ENCODE data around the gene NEK3. TPM values are rescaled to one million over a fixed set of nuclear protein-coding genes. Genes with fewer than 3 reads are reported as not detected.
A peak's percentile ranks its signal among the peaks of the same experiment; 100 is the strongest.

The NEK3 gene
- total RNA-seq, 1 experiment from 2014 or later = 13.3 TPM

DNA sequence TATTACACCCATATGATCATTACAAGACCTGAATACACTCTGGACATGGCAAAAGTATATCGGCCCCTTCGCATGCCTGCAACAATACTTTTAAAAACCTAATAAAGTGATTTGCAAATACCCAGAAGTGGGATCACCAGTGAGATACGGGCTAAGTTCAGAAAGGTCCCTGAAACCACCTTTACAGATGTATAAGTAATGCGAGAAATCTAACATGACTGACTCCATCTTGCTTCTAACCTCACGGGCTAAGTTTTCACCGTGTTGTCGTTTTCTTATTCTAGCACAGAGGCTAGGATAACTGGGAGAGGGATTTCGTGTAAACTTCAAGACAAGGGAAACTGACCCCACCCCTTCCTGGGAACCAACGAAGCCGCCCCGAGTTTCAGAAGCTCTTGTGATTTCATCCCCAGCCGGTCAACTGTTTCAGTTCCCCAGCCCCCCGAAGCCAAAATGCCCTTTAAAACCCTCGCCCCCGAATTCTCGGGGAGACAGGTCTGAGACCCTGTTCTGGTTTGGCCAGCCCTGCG, 703 bp downstream of the NEK3 start:
- WGBS (ENCODE audit: extremely low coverage, insufficient read length, low lambda C conversion rate) = no CpG with 5 or more reads among the region's 17 CpGs
- peak overlapping the region; percentile 95 for H3K4me2 ChIP-seq (ENCODE audit: insufficient read depth, insufficient read length, low read length)
- peaks cover 12% of the 10 kb centered on the region for H3K27me3 Mint-ChIP-seq (ENCODE audit: low read depth)
- peak overlapping the region; percentile 69 for H2AFZ ChIP-seq (ENCODE audit: low read length)
- peaks cover 30 to 36% of the 10 kb centered on the region in 2 experiments for H3K4me1 Mint-ChIP-seq
- H3K4me3 Mint-ChIP-seq = peak overlapping the region; percentile 83 to 93
- DNase-seq = no peak
- no peak overlapping the region for H2BK5ac ChIP-seq (ENCODE audit: insufficient read length, low read length)
- no peak overlapping the region for H4K5ac ChIP-seq (ENCODE audit: insufficient read length, low read depth, low read length)
- no peak overlapping the region for H2BK12ac ChIP-seq (ENCODE audit: insufficient read length, low read depth, low read length)
- H3K23me2 ChIP-seq (ENCODE audit: insufficient read length, low read depth, low read length, poor library complexity, severe bottlenecking) = peaks cover 5% of the 10 kb centered on the region
- H3K27ac Mint-ChIP-seq = 0 out of 7 replicates have a peak overlapping the region, but pooled peaks of 1 of the 3 experiments have one; percentile 13
- TF ChIP-seq, protein P1, sequence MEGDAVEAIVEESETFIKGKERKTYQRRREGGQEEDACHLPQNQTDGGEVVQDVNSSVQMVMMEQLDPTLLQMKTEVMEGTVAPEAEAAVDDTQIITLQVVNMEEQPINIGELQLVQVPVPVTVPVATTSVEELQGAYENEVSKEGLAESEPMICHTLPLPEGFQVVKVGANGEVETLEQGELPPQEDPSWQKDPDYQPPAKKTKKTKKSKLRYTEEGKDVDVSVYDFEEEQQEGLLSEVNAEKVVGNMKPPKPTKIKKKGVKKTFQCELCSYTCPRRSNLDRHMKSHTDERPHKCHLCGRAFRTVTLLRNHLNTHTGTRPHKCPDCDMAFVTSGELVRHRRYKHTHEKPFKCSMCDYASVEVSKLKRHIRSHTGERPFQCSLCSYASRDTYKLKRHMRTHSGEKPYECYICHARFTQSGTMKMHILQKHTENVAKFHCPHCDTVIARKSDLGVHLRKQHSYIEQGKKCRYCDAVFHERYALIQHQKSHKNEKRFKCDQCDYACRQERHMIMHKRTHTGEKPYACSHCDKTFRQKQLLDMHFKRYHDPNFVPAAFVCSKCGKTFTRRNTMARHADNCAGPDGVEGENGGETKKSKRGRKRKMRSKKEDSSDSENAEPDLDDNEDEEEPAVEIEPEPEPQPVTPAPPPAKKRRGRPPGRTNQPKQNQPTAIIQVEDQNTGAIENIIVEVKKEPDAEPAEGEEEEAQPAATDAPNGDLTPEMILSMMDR (conservative IDR thresholded peaks at IDR 0.05) = no peak
- H4K91ac ChIP-seq (ENCODE audit: insufficient read length, low read depth, low read length) = no peak overlapping the region
- no peak overlapping the region for H2BK15ac ChIP-seq (ENCODE audit: low read depth, low read length)
- H3K14ac ChIP-seq (ENCODE audit: insufficient read depth, low read length) = no peak overlapping the region; the same call in 1 of the 2 replicates
- H3K79me1 ChIP-seq (ENCODE audit: insufficient read depth, low read depth, low read length, poor library complexity, severe bottlenecking) = no peaks in the 10 kb centered on the region
- no peak overlapping the region for H3K56ac ChIP-seq (ENCODE audit: insufficient read length, low read depth, low read length)
- H2AK5ac ChIP-seq (ENCODE audit: insufficient read length, low read length) = no peak overlapping the region
- H3K9me3 Mint-ChIP-seq = peaks cover 0 to 6% of the 10 kb centered on the region in 2 experiments; a peak in 3 of 5 replicates
- no peaks in the 10 kb centered on the region for H3K79me2 ChIP-seq (ENCODE audit: insufficient read depth, low read length)
- no peaks in the 10 kb centered on the region for H3K9me3 ChIP-seq (ENCODE audit: control insufficient read depth, low read depth, low read length)
- H3K27ac ChIP-seq (ENCODE audit: insufficient read length, low read depth, low read length) = no peak overlapping the region
- peak overlapping the region; percentile 50 for H3K9ac ChIP-seq (ENCODE audit: extremely low read depth, insufficient read length, low read length)
- H3K23ac ChIP-seq (ENCODE audit: insufficient read length, low read depth, low read length) = no peak overlapping the region
- no peaks in the 10 kb centered on the region for H4K20me1 ChIP-seq (ENCODE audit: control insufficient read depth, insufficient read depth, insufficient read length)
- no peaks in the 10 kb centered on the region; the same call in 1 of the 2 replicates for H3K27me3 ChIP-seq (ENCODE audit: insufficient read depth, low read length)
- H2BK20ac ChIP-seq (ENCODE audit: low read depth, low read length, poor library complexity, severe bottlenecking) = no peak overlapping the region
- H3K4ac ChIP-seq (ENCODE audit: low read depth, low read length) = no peak overlapping the region
- peaks cover 3% of the 10 kb centered on the region; the same call in 1 of the 2 replicates for H3K4me1 ChIP-seq (ENCODE audit: insufficient read depth, low read length)
- H3K36me3 Mint-ChIP-seq (ENCODE audit: insufficient read depth in 1 of 3, low read depth in 3 of 3) = peaks cover 2 to 6% (median 5%) of the 10 kb centered on the region in 3 experiments; a peak in 5 of 7 replicates
- H3K18ac ChIP-seq (ENCODE audit: insufficient read length, low read depth, low read length) = no peak overlapping the region
- no peak overlapping the region for H3T11ph ChIP-seq (ENCODE audit: low read length)
- no peak overlapping the region for H2BK120ac ChIP-seq (ENCODE audit: low read depth, low read length, poor library complexity, severe bottlenecking)
- no peak overlapping the region for H4K8ac ChIP-seq (replicated peaks; ENCODE audit: insufficient read length, low read depth, low read length)
